Tibial artery (tissue), 4 donors: ENCODE measurements around the gene TFCP2.

ENCODE experiments used
- DNase-seq, 2 donors: peaks; one replicate each; pipeline ENCODE4 v3.0.0-alpha.2; 2019
- H3K27ac ChIP-seq, 2 donors: fragments of 200-600 bp; sonication (generic) in 1 of 2; 1 replicate in 1 of 2; 2 replicates in 1 of 2; pipeline ENCODE4 v1.5.1; 2018 to 2019; ENCODE audit warnings: mild to moderate bottlenecking in 1 of 2
- H3K27me3 ChIP-seq, 2 donors: fragments of 200-600 bp; sonication (generic) in 1 of 2; one replicate each; pipeline versions ENCODE4 v1.5.1 to v1.6.0; 2016 to 2019
- H3K36me3 ChIP-seq, 3 donors: fragments of 200-600 bp; sonication (generic) in 2 of 3; one replicate each; pipeline ENCODE4 v1.5.1; 2016 to 2019; ENCODE audit warnings: mild to moderate bottlenecking in 2 of 3
- H3K4me1 ChIP-seq, 4 donors: fragments of 200-600 bp; sonication (generic) in 2 of 4; 1 replicate in 3 of 4; 2 replicates in 1 of 4; pipeline ENCODE4 v1.5.1; 2016 to 2019
- H3K4me3 ChIP-seq, 2 donors: fragments of 200-600 bp; sonication (generic) in 1 of 2; 1 replicate in 1 of 2; 2 replicates in 1 of 2; pipeline ENCODE4 v1.5.1; 2018 to 2019; ENCODE audit warnings: mild to moderate bottlenecking in 2 of 2
- H3K9me3 ChIP-seq, 3 donors: fragments of 200-600 bp; sonication (generic) in 1 of 3; one replicate each; pipeline ENCODE4 v1.5.1; 2016 to 2019
- CTCF ChIP-seq, 2 experiments: fragments of 200-600 bp in 1 of 2; fragments of 450-650 bp in 1 of 2; IDR thresholded peaks; one replicate each; pipeline ENCODE4 v1.5.1; 2017 to 2019; ENCODE audit warnings: antibody characterized with exemption in 2 of 2, mild to moderate bottlenecking in 1 of 2, moderate library complexity in 1 of 2
- intact Hi-C: fragments of 100-400 bp; cut with DNase I; formaldehyde crosslinking; loops from one replicate; pipeline ENCODE4 v1.15.0; 2023; ENCODE audit warnings: low total_unique reads

The TFCP2 gene

GRCh38 chr12:51049525-51049924 lies 123.4 kb downstream of the TFCP2 start:
- Histone ChIP-seq H3K4me3 (peak overlapping the region; percentile 58 to 79), H3K9me3 (no peaks in the 10 kb centered on the region), H3K27me3 (no peaks in the 10 kb centered on the region), H3K4me1 (peaks cover 0 to 24% (median 22%) of the 10 kb centered on the region in 4 donors), H3K27ac (no peak overlapping the region), H3K36me3 (peaks cover 14 to 33% (median 27%) of the 10 kb centered on the region in 3 donors)
- intact Hi-C loops, result loop anchor here (5.0 kb wide), 1 partner anchor 123 kb away; the partner anchor contains the start of gene TFCP2
- no peak for DNase-seq
- no peak for TF ChIP-seq CTCF (IDR thresholded peaks at IDR 0.05)

DNA sequence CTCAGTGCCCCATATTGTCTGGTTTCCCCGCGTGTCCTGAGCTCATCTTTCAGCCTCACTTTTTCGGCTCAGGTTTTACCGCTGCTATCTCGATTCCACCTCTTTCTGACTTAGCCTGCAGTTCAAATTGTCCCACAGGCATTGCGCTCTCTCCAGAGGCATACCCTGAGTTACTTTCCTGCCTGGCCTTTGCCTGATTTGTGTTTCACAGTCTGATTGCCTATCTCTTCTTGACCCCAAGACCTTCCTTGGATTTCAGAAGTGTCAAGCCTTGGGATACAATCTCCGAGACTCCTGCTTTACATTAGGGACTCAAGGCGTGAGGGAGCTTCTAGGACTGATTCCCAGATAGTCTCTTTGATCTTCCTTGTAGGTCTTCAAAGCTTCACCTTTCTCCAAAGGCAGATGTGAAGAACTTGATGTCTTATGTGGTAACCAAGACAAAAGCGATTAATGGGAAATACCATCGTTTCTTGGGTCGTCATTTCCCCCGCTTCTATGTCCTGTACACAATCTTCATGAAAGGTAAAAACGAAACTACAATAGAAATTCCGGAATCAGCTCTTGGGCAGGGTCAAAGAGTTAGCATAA lies 124.2 kb downstream of the TFCP2 start:
- Histone ChIP-seq H3K4me3 (peak overlapping the region; percentile 58 to 79), H3K4me1 (peaks cover 0 to 24% (median 22%) of the 10 kb centered on the region in 4 donors)
- DNase-seq, result no peak

GRCh38 chr12:51047655-51048540 lies 125.0 kb downstream of the TFCP2 start, which contains the start of gene LETMD1:
TSS of gene LETMD1 (plus strand) at chr12:51048327. CDS start at chr12:51048357, 30 bp downstream.
- no peaks in the 10 kb centered on the region for H3K9me3 ChIP-seq
- H3K27me3 ChIP-seq, result no peaks in the 10 kb centered on the region
- peak within 1 kb of the TSS; percentile 58 to 79 for H3K4me3 ChIP-seq
- H3K36me3 ChIP-seq, result peaks cover 10 to 17% (median 12%) of the 10 kb centered on the region in 3 donors
- peaks cover 0 to 24% (median 22%) of the 10 kb centered on the region in 4 donors for H3K4me1 ChIP-seq
- TF ChIP-seq CTCF (IDR thresholded peaks at IDR 0.05), result peak; percentile 91 to 93
- peak within 1 kb of the TSS; percentile 85 to 87 for H3K27ac ChIP-seq
- peak; percentile 97 to 98 for DNase-seq
- intact Hi-C loops, result loop anchor here (5.0 kb wide), 1 partner anchor 124 kb away; the partner anchor contains the start of gene TFCP2

More for the DNA sequence above, 124.2 kb downstream of the TFCP2 start:
- no peaks in the 10 kb centered on the region for H3K27me3 ChIP-seq
- peak overlapping the region; percentile 85 to 87 for H3K27ac ChIP-seq
- no peaks in the 10 kb centered on the region for H3K9me3 ChIP-seq
- TF ChIP-seq CTCF (IDR thresholded peaks at IDR 0.05), result no peak
- intact Hi-C loops, result loop anchor here (5.0 kb wide), 1 partner anchor 124 kb away; the partner anchor contains the start of gene TFCP2
- H3K36me3 ChIP-seq, result peaks cover 14 to 26% (median 20%) of the 10 kb centered on the region in 3 donors
